ENCODE measurements around the gene DCHS2.

Gene DCHS2, protein sequence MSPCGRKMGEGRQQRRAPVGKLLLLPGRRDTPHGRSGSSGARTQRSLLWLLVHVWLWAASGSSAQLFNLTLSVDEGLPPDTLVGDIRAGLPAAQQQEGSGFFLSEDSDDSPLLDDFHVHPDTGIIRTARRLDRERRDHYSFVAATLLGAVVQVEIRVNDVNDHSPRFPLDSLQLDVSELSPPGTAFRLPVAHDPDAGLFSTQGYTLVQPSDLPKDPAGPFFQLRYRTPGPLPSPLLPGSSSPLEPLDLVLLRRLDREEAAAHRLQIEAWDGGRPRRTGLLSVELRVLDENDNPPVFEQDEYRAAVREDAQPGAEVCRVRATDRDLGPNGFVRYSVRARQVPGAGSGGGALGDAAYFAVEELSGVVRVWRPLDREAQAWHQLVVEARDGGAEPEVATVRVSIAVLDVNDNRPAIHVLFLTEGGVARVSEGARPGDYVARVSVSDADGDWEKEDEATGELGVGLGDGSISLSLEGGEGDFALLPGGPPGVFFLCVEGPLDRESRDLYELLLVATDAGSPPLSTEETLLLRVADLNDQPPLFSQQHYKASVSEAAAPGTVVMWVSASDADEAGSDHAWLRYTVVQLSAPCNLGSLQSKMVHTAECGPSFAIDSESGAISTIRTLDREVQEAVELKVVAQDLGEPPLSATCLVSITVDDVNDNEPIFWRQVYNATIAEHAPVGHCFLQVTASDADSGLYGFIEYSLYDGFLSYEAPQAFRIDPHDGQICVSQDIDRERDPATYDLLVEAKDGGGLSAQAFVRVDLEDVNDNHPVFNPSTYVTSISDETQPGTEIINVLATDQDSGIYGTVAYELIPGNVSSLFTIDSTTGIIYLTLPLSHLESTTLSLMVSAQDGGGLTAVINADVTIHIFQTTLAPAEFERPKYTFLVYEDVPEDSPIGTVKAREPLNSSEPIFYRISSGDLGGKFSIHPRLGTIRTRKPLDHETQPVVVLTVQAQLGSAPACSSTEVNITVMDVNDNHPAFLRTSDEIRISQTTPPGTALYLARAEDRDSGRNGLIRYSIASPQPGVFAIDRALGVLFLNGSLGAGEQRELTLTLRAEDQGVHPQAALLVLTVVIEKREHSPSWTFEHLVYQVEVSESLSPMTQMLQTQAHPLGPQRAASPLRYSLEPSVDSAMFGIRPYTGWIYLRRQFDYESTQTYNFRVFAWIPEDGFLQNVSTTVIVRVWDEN (N-terminal part only)

GRCh38 chr4:154491341-154492271, at the start of gene DCHS2:
Gene DCHS2 (minus strand): TSS chr4:154491799. CDS start chr4:154491355, 444 bp downstream.
- no peak for DNase-seq (ENCODE audit: low read depth, low spot score)

GRCh38 chr4:154534296-154534695, 42.7 kb upstream of the DCHS2 start:
- DNase-seq (ENCODE audit: low read depth, low spot score) = no peak

- DNase-seq (ENCODE audit: low read depth, low spot score) = no peak
Observed at GRCh38 chr4:154529728-154530519, 38.3 kb upstream of the DCHS2 start.

GRCh38 chr4:154528869-154529268, 37.3 kb upstream of the DCHS2 start:
- no peak for DNase-seq (ENCODE audit: low read depth, low spot score)

- no peak for DNase-seq (ENCODE audit: low read depth, low spot score)
Observed at GRCh38 chr4:154527308-154527707, 35.7 kb upstream of the DCHS2 start.

- DNase-seq (ENCODE audit: low read depth, low spot score) = no peak
Observed at GRCh38 chr4:154526151-154526550, 34.6 kb upstream of the DCHS2 start.

DNA sequence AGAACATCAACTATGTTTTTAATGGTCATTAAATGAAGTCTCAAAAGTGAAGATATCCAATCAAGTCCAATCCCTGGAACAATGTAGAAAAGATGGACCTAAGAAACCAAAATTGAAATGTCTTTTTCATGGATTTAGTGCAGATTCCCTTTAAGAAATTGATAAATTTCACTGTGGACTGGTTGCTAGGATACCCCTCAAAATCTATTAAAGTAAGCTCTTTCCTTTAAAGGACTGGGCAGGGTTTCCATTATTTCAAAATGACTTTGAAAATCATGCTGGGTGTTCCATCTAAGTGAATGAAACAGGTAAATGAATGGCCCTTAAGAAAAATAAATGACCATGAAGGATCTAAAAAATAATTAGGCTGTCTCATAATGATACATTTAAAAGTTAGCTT, 30.0 kb upstream of the DCHS2 start:
- DNase-seq (ENCODE audit: low read depth, low spot score) = no peak

DNA sequence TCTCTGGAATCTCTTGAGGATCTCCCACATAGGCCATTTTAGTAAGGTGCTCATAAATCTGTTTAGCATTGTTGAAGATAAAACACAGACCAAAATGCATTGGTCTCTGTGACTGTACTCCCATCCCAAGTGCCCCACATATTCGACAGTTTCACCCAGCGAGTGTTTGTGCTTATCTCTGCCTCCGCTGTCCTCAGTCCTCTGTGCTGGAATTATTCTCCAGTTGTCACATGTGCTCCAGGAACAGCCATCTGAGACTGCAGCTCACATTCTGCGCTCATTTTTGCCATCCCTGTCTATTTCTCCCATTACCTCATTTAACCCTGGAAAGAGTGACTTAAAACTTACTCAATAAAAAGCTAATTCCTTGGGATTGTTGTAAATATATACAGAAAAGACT, 27.6 kb upstream of the DCHS2 start:
- no peak for DNase-seq (ENCODE audit: low read depth, low spot score)

GRCh38 chr4:154517591-154517990, 26.0 kb upstream of the DCHS2 start:
- no peak for DNase-seq (ENCODE audit: low read depth, low spot score)

DNA sequence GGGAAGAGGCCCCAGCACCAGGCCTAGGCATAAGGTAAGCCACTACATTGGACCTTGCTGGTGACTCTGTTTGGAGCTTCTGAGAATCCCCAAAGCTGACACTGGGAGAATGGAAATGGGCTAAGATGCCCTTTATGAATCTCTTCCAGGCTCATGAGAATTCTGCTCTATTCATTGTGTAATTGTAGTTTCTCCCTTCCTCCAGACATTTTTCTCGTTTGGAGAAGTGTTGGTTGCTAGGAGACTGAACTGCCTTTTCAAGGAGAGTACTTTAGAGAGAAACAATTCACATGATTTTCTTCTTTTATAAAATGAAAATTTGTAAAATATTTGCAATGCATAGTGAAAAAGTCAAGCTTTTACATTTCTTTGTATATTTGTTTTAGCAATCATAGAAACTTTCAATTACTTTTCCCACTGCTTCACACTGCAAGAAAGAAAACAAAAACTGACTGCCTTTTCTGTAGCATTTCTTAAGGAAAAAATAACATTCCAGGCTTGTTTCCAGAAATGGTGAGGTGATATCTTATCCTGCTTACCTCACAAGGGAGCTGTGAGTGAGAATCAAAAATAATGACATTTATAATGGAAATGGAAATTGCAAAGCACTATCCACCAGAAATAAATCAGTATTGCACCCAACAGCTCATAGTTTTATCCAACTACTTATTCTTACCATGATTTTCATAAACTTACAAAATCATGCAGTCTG, 24.9 kb upstream of the DCHS2 start:
- no peak for DNase-seq (ENCODE audit: low read depth, low spot score)

DNA sequence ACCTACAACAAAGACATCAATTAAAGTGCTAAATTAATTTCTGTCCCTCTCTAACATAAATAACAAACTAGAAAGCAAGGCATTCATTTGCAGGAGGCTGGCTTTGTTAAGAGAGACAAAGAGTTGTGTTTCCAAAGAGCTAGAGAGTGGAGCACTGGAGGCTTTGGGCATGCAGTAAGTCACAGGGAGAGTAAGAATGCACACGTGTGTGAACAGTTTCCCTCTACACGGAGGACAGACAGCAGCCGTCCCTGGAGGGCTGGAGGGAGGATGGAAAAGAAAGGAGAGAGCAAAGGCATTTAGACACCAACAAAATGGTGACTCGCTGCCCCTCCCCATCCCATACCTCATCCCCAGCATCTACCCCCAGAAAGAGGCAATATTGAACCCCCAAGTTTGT, 20.4 kb upstream of the DCHS2 start:
- DNase-seq (ENCODE audit: low read depth, low spot score) = no peak

- DNase-seq (ENCODE audit: low read depth, low spot score) = no peak
Observed at GRCh38 chr4:154511548-154511947, 19.9 kb upstream of the DCHS2 start.

GRCh38 chr4:154507156-154507555, 15.6 kb upstream of the DCHS2 start:
- no peak for DNase-seq (ENCODE audit: low read depth, low spot score)

DNA sequence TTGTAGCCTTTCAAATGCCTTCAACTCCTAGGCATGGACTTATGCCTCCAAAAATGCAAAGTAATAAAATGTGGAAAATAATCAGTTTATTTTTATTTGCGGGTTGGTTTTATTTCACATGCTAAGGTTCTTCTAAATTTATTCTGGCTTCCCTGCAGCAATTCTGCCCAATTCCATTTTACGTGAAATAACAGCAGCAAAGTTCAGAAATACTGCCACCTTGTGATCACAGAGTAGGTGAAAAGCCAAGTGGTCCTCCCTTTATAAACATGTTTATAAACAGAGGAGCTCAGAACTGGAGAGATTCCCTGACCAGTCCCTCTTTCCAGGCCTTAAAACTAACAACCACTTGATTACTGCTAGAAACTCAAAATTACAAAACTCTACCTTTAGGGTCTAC, 14.7 kb upstream of the DCHS2 start:
- no peak for DNase-seq (ENCODE audit: low read depth, low spot score)

DNA sequence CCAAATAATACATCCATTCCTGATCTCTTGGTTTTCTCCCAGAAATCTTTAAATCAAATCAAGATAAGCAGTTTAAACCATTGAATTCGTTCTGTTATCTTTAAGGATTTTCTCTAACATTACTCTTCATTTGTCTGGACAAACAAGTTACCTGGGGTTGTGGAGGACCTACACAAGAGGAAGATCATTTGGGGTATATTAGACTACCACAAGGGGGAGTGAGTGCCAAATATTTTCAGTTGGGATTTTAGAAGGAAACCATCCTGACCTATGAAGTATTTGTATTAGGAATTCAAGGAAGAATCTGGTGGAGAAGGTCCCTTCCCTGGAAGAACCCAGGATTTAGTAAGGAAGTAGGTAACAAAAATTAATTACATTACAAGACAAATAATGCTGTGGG, 12.0 kb upstream of the DCHS2 start:
- no peak for DNase-seq (ENCODE audit: low read depth, low spot score)

DNA sequence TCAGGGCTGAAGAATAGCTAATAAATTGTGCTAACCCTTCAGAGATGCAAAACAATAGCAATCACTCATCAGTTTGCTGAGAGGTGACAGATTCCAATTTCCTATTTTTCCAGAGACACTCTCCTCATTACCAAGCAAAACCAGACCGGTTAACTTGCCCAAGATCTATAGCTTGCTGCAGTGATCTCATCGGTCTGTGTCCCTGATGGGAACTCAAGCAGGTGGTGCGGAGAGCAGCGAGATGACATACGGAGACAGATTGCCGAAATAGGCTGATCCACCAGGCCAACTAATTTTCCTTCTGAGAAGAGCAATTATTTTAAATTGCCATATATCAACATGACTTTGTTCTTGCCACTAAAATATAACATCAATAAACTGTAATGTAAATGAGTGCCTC, 10.5 kb upstream of the DCHS2 start:
- DNase-seq (ENCODE audit: low read depth, low spot score) = no peak

- no peak for DNase-seq (ENCODE audit: low read depth, low spot score)
Observed at GRCh38 chr4:154497889-154498288, 6.3 kb upstream of the DCHS2 start.

DNA sequence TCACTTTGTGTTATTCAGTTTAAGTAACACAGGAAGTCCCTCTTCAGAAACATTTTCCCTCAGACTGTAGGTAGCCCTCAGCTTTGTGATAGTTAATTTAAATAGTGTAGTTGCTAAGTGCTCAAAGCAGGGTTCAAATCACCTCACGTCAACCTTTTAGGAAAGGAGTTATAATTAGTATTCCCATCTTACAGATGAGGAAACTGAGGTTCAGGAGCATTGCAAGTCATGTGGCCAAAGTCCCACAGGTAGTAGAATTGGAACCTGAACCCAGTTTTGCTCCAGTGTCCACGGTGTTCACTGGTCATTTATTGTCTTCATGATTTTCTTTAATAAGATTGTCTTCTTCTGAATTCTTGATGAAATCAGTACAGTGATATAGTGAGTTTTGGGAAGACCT, 4.3 kb upstream of the DCHS2 start:
- DNase-seq (ENCODE audit: low read depth, low spot score) = no peak

GRCh38 chr4:154492288-154492687, 689 bp upstream of the DCHS2 start:
- no peak for DNase-seq (ENCODE audit: low read depth, low spot score)

All from activated naive CD8-positive, alpha-beta T cell treated with anti-CD3 and anti-CD28 coated beads, Interleukin-2, amount 50 U/mL, for 16 hours (primary cell).